GM23338 (cell line): ENCODE measurements around the gene RIMKLB. TPM values are rescaled to one million over a fixed set of nuclear protein-coding genes. Genes with fewer than 3 reads are reported as not detected.
A peak's percentile ranks its signal among the peaks of the same experiment; 100 is the strongest.

Experiments
- ATAC-seq: fragments of 200-7000 bp; cut with Tn5 transposase; 3 replicates; pipeline ENCODE4 v1.9.1; 2020
- DNase-seq: peaks from one replicate; pipeline ENCODE4 v3.0.0-alpha.2; 2015; ENCODE audit warnings: low spot score
- H2AFZ ChIP-seq: fragments of 200-600 bp; sonication (generic); 2 replicates; pipeline ENCODE4 v1.8.0; 2016; ENCODE audit warnings: antibody characterized with exemption, mild to moderate bottlenecking, moderate library complexity
- H3F3A ChIP-seq: fragments of 200-600 bp; sonication (generic); replicated peaks from 2 replicates; pipeline ENCODE4 v1.8.0; 2017; ENCODE audit warnings: antibody characterized with exemption, mixed run types, low read depth
- H3K27ac ChIP-seq: fragments of 200-600 bp; sonication (generic); 2 replicates; pipeline ENCODE4 v1.6.1; 2016; ENCODE audit warnings: low read depth
- H3K27me3 ChIP-seq: fragments of 200-600 bp; sonication (generic); 2 replicates; pipeline ENCODE4 v1.8.0; 2016; ENCODE audit warnings: mild to moderate bottlenecking, mixed run types, moderate library complexity; ENCODE audit not compliant: insufficient read depth
- H3K36me3 ChIP-seq: fragments of 200-600 bp; sonication (generic); 2 replicates; pipeline ENCODE4 v1.8.0; 2016; ENCODE audit warnings: mild to moderate bottlenecking; ENCODE audit not compliant: insufficient read depth
- H3K4me1 ChIP-seq: fragments of 200-600 bp; sonication (generic); 2 replicates; pipeline ENCODE4 v1.8.0; 2016; ENCODE audit warnings: mild to moderate bottlenecking, moderate library complexity; ENCODE audit not compliant: insufficient read depth
- H3K4me2 ChIP-seq: fragments of 200-600 bp; sonication (generic); 2 replicates; pipeline ENCODE4 v1.7.1; 2017; ENCODE audit warnings: mixed run types
- H3K4me3 ChIP-seq: fragments of 200-600 bp; sonication (generic); 2 replicates; pipeline ENCODE4 v1.6.1; 2016; ENCODE audit warnings: mixed run types
- H3K79me2 ChIP-seq: fragments of 200-600 bp; sonication (generic); replicated peaks from 2 replicates; pipeline ENCODE4 v1.8.0; 2017; ENCODE audit warnings: mild to moderate bottlenecking; ENCODE audit not compliant: insufficient read depth
- H3K9me2 ChIP-seq: fragments of 200-600 bp; sonication (generic); 2 replicates; pipeline ENCODE4 v1.8.0; 2017; ENCODE audit not compliant: insufficient read depth
- H4K20me1 ChIP-seq: fragments of 200-600 bp; sonication (generic); replicated peaks from 2 replicates; pipeline ENCODE4 v1.8.0; 2017; ENCODE audit warnings: mild to moderate bottlenecking; ENCODE audit not compliant: insufficient read depth
- H3K27ac Mint-ChIP-seq: 2 replicates; pipeline ENCODE4 v1.8.0; 2020; ENCODE audit warnings: inconsistent platforms, mild to moderate bottlenecking, moderate library complexity, mixed read lengths
- H3K27me3 Mint-ChIP-seq: 3 replicates; pipeline ENCODE4 v1.8.0; 2022; ENCODE audit warnings: low read depth, mild to moderate bottlenecking, moderate library complexity, mixed read lengths, inconsistent platforms; ENCODE audit not compliant: insufficient read depth, poor library complexity
- H3K36me3 Mint-ChIP-seq: 3 replicates; pipeline ENCODE4 v1.8.0; 2021; ENCODE audit warnings: low read depth, mild to moderate bottlenecking, inconsistent platforms, moderate library complexity, mixed read lengths
- H3K4me1 Mint-ChIP-seq: 3 replicates; pipeline ENCODE4 v1.8.0; 2020; ENCODE audit warnings: mild to moderate bottlenecking, inconsistent platforms, mixed read lengths
- H3K4me3 Mint-ChIP-seq: 3 replicates; pipeline ENCODE4 v1.8.0; 2021; ENCODE audit warnings: moderate library complexity, mild to moderate bottlenecking, inconsistent platforms, mixed read lengths
- H3K9me3 Mint-ChIP-seq: 3 replicates; pipeline ENCODE4 v1.8.0; 2020; ENCODE audit warnings: moderate library complexity, mild to moderate bottlenecking, inconsistent platforms, mixed read lengths
- CTCF ChIP-seq, 2 experiments: fragments of 200-600 bp in 1 of 2; sonication (generic) in 1 of 2; conservative IDR thresholded peaks; 2 replicates each; pipeline versions ENCODE4 v1.5.1 to v1.6.1; 2016 to 2017; ENCODE audit warnings: antibody characterized with exemption in 2 of 2, low read depth in 2 of 2, mild to moderate bottlenecking in 2 of 2, moderate library complexity in 1 of 2
- ETS1 ChIP-seq: IDR thresholded peaks from 2 replicates; pipeline ENCODE4 v1.6.1; 2016; ENCODE audit warnings: antibody characterized with exemption
- EZH2 ChIP-seq: fragments of 200-600 bp; sonication (generic); IDR thresholded peaks from one replicate; pipeline ENCODE4 v1.8.0; 2017; ENCODE audit warnings: antibody characterized with exemption, mild to moderate bottlenecking, low read depth; ENCODE audit not compliant: unreplicated experiment
- EZH2phosphoT487 ChIP-seq: fragments of 200-600 bp; sonication (generic); IDR thresholded peaks from one replicate; pipeline ENCODE4 v1.8.1; 2018; ENCODE audit warnings: antibody characterized with exemption; ENCODE audit not compliant: unreplicated experiment
- JUNB ChIP-seq: IDR thresholded peaks from one replicate; pipeline ENCODE4 v1.6.1; 2016; ENCODE audit warnings: antibody characterized with exemption; ENCODE audit not compliant: unreplicated experiment
- NANOG ChIP-seq: IDR thresholded peaks from 2 replicates; pipeline ENCODE4 v1.6.1; 2016; ENCODE audit warnings: antibody characterized with exemption, borderline replicate concordance
- POLR2AphosphoS5 ChIP-seq: IDR thresholded peaks from 2 replicates; pipeline ENCODE4 v1.6.1; 2016; ENCODE audit warnings: antibody characterized with exemption, low read depth
- REST ChIP-seq: IDR thresholded peaks from one replicate; pipeline ENCODE4 v1.6.1; 2018; ENCODE audit warnings: antibody characterized with exemption; ENCODE audit not compliant: unreplicated experiment
- ZNF331 ChIP-seq: fragments of 250-450 bp; sonication (Bioruptor Pico); IDR thresholded peaks from 2 replicates; pipeline ENCODE4 v1.5.0; 2020; ENCODE audit warnings: low read depth, mild to moderate bottlenecking, moderate library complexity
- ZNF462 ChIP-seq: fragments of 250-450 bp; sonication (Bioruptor Pico); IDR thresholded peaks from 2 replicates; pipeline ENCODE4 v1.5.0; 2020; ENCODE audit warnings: mild to moderate bottlenecking, moderate library complexity
- polyA plus RNA-seq: library from polyadenylated mRNA; unstranded; fragments of >200 nt; fragmentation: Nextera tagmentation; extraction: Ambion mirVana; gene quantifications from 2 replicates; pipeline ENCODE4 v1.2.1, GENCODE V29; 2016
- total RNA-seq: library from RNA; depleted of rRNA; stranded (reverse); fragments of >200 nt; shearing (Covaris generic); gene quantifications from 2 replicates; pipeline ENCODE4 v1.2.3, GENCODE V29; 2014

Gene RIMKLB
- total and polyA plus RNA-seq, 2 experiments from 2014 or later, result 87.0 to 104 TPM

GRCh38 chr12:8685051-8685450 lies 12.7 kb upstream of the RIMKLB start (continued):
- TF ChIP-seq ETS1, result no peak
- no peak for TF ChIP-seq JUNB
- no peak for TF ChIP-seq EZH2
- no peak for TF ChIP-seq CTCF (conservative IDR thresholded peaks at IDR 0.05; ENCODE audit: low read depth in 2 of 2)
- TF ChIP-seq NANOG, result no peak

- H3K4me2 ChIP-seq, result peak overlapping the region; percentile 54; the same call in 1 of the 2 replicates
- H3K4me3 ChIP-seq, result no peak overlapping the region
- no peaks in the 10 kb centered on the region for H3K27me3 ChIP-seq
- no peak overlapping the region for H2AFZ ChIP-seq
- DNase-seq (peak; percentile 56), ATAC-seq (peak; percentile 39)
- 0 out of 2 replicates have a peak, but pooled peaks cover 3% of the 10 kb centered on the region for H3F3A ChIP-seq
- Mint-ChIP-seq H3K27me3 (peaks cover 5% of the 10 kb centered on the region), H3K9me3 (peaks cover 7% of the 10 kb centered on the region; the same call in 1 of the 3 replicates), H3K4me3 (no peak overlapping the region), H3K4me1 (peaks cover 33% of the 10 kb centered on the region), H3K27ac (no peak overlapping the region), H3K36me3 (peaks cover 17% of the 10 kb centered on the region)
- H3K79me2 ChIP-seq, result peaks cover 7% of the 10 kb centered on the region; the same call in 1 of the 2 replicates
- H3K4me1 ChIP-seq, result peaks cover 43% of the 10 kb centered on the region
- H4K20me1 ChIP-seq, result no peaks in the 10 kb centered on the region
- H3K27ac ChIP-seq, result peak overlapping the region; percentile 42
- H3K9me2 ChIP-seq, result no peaks in the 10 kb centered on the region
- no peaks in the 10 kb centered on the region; the same call in 1 of the 2 replicates for H3K36me3 ChIP-seq
- TF ChIP-seq POLR2AphosphoS5 (no peak), ZNF462 (CRISPR knock-in tag) (no peak), REST (no peak), JUNB (no peak), EZH2phosphoT487 (no peak), ZNF331 (no peak)
These were observed 9.8 kb upstream of the RIMKLB start for GRCh38 chr12:8687846-8688601.
